Activated CD4-positive, alpha-beta T cell treated with anti-CD3 and anti-CD28 coated beads for 4 hours (primary cell): ENCODE results near the gene RSRC1.
A peak's percentile ranks its signal among the peaks of the same experiment; 100 is the strongest.

Source experiments
- DNase-seq, 2 donors: peaks; one replicate each; pipeline ENCODE4 v3.0.0-alpha.2; 2020

Gene RSRC1

DNA sequence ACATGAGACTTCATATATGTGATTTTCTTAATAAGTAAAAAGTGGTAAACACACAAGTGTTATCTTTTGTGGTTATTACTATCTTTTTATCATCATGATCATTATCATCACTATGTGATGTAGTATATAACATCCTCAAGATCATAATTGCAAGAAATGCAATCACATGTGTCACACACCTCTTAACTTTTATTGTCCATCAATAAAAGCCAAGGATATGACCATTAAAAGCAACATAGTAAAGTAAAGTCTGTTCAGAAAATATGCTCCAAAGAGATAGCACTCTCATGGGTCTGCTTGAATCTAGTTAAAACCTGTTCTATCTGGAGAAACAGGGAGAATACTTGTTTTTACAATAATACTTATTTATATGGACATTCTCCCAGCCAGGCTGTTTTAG is 308.1 kb downstream of the RSRC1 start:
- DNase-seq = no peak

DNA sequence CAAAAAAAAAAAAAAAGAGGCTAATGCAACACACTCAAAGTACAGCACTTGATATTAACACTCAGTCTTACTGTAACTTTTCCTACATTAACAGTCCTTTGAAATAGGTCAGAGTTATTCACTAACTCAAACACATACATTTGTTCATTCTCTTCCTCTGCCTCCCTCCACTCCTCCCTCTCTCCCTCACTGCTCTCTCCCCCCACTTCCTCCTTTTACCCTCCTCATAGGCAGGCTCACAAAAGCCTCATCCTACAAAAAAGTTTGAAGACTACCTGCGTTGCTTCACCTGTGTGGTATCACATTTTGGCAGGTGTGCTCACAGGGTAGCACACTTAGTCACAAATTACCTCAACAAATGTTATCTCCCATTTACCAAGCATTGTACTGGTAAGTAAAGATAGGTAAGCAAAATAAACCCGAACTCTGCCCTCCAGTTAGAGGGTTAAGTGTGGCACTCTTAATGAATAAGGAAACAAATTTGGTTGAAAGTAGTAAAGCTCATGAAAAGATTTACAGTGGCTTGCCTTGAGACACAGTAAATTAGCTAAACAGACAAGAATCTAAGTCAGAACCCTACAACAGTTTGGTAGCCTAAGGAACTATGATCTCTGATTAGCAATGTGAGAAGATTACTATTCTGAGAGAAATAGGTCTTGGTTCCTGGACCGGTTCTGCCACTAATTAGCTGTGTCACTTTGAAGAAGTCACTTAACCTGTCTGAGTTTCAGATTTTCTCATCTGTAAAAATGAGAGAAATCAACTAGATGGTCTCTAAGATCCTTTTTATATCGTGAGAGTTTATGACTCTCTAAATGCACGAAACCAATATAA is 310.1 kb downstream of the RSRC1 start:
- no peak for DNase-seq

DNA sequence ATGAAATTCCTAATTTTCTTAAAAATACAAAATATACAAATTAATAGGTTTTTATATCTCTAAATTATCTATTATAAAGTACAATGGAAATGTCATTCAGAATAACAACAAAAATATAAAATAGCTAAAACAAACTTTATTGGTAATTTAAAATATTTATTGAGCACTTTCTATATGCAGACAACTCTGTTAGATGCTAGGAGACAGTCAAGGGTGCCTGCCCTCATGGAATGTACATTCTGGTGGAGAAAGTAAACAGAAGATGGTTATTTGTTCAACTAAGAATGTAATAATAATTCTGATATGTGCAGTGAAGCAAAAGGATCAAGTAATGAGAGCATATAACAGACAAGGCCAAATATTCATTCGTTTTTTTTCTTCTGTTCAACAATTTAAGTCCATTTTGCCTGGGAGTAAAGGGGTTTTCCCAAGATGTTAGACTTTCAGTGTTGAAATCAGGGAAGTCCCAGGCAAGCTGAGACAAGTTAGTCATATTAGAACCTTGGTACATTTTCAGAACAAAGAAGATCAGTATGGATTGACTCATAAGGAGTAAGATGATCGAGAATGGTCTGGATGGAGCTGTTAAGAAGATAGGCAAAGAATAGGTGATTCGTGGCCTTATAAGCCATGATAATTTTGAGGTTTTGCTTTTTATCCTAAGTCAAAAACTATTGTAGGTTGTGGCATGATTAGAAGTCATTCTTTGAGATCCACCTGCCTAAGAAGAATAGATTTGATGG is 310.9 kb downstream of the RSRC1 start:
- DNase-seq = no peak

DNA sequence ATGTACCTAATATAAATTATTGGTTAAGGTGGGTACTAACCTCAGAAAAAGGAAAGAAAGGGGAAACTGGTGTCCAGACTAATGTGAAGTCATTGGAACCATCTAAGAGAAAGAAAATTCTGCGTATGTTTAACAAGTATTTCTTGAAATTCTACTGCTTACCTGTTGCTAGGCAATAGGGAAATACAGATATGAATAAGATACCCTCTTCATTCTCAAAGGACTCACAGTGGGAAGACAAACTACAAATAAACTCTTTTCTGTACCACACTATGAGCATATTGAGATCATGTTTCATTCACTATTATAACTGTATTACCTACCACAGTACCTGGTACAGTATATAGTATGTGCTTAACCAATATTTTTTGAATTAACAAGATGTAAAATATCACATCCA is 320.6 kb downstream of the RSRC1 start:
- DNase-seq = no peak

DNA sequence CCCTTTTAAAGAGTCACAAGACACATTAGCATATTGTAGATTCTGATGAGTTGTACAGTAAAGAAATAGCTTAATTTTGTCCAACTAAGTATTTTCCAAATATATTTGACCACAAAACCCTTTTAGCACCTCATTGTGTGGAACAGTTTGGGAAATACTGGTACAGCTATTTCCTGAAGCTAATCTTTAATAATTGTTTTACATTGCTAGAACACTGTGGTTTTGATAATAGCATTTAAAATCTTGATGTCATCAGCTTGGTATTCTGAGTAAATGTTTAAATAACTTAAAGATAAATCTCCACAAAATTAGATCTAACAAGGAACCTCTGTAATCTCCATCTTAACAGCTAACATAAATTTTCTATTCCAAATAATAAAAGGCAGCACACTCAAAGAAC is 321.1 kb downstream of the RSRC1 start:
- no peak for DNase-seq

DNA sequence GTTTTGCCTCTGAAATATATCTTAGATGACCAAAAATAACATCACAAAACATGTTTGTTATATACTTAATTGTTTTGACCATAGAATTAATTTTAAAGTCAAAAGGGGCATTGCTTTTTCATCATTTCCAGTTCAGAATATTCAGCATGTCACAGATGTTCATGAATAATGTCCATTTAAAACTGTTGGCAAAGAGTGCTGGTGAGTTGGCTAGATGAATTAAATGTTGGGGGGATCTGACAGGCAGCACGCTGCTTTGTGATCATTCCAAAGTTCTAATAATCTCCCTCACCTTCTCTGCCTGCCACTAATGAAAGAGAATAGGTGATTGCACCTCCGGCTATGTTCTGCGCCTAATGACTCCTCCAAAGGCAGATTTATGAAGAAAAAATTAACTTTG is 321.9 kb downstream of the RSRC1 start:
- no peak for DNase-seq

DNA sequence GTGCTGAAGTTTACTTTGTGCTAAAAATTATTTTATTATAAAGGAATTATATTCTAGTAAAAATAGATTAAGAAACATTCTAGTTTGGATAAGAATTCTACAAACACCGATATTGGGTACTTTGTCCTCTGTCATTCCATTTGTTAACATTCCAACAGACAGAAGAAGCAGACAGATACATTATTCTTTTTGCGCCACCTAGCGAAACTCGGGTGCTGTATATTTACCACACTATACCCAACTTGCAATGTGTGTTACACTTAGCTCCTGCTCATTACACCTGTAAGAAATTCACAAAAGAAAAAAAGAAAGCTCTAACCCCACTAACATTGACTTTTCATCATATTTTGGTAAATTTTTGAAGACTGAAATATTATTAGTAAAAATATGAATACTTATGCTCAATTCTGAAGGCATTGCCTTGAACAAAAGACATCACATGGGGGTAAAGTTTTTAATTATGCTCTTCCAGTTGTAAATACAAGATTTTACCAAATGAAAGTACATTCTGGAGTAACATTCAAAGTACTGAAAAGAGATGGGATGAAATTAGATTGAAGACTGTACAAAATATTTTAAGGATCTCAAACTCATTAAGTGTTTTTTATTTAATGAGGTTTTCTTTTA is 324.6 kb downstream of the RSRC1 start:
- DNase-seq = peak; percentile 1 to 21

DNA sequence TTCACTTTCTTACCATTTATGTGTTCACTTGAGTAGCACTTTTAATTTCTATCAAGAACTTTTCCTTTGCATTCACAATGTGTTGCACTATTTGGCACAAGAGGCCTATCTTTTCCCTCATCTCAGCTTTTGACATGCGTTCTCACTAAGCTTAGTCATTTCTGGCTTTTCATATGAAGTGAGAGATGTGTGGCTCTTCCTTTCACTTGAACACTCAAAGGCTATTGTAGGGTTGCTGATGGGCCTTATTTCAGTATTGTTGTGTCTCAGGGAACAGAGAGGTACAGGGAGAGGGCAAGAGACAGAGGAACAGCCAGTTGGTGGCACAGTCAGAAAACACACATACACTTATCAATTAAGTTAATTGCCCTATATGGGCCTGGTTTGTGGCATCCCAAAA is 333.7 kb downstream of the RSRC1 start:
- DNase-seq = no peak

DNA sequence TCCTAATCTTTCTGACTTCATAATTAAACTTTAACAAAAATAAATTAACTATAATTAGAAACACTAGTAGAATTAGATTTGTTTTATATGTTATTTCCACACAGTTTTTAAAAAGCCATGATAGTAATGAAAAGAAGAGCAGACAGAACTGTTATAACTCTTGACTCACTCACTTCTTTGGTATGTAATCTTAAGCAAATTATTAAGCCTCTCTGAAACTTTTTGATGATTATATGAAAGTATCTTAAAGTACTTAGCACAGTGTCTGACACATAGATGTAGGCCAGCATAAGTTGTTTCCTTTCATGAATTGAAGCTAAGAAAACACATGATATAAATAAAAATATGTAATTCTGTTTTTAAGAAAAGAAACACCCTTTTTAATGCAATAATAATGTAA is 337.5 kb downstream of the RSRC1 start:
- no peak for DNase-seq

DNA sequence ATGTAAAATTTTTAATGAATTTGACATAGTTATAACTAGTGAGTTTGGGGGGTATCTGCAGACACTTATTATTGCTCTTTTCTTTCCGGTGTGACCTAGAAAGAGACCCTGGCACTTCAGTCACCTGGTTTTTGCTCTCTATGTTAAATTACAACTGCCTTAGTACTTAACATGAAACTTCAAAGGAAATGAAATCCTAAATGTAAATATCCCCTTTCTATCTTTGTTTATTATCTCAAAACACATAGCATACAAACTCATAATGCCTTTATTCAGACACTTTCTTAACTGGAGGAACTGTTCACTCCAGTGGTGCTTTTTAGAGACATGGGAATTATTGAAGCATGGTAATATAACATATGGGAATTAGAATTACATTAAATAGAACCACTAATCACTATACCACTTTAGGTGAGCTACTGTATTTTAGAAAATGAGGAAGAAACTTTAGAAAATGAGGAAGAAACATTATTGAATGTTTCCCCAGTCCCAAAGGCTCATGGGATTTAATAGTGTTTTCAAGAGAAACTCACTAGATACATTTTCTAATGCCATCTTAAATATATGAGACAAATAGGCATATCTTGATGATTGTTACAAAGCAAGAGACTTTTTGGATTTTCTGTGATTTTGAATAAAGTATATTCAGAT is 341.6 kb downstream of the RSRC1 start:
- no peak for DNase-seq

DNA sequence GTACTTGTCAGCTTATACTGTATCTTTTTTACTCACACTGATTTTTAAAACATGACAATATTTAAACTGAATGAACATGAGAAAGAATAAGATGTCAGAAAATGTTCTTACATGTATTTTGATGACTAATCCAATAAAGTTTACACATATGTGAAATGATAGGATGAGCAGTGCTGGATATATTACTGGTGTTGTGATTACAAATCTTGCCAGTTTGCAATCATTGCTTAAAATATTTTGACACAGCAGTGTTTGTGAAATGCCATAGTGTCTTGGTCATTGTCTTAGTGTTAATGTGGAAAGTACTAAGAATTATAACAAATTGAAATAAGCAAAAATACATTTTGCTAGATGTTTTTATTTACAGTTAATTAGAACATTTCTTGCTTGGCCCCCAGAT is 342.4 kb downstream of the RSRC1 start:
- DNase-seq = no peak

DNA sequence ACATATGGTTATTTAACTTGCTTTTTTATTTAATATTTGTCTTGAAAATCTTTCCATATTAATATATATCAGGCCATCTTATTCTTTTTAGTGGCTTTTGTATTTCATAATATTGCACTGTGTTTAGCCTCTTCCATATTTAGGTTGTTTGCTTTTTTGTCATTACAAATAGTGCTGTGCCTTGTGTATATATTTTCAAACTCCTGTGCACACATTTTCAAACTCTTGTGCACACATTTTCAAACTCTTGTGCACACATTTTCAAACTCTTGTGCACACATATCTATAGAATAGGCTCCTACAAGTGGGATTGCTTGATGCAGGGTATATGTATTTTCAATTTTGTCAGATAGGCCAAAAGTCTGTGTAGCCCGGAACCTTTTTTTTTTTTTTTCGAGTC is 343.1 kb downstream of the RSRC1 start:
- no peak for DNase-seq

DNA sequence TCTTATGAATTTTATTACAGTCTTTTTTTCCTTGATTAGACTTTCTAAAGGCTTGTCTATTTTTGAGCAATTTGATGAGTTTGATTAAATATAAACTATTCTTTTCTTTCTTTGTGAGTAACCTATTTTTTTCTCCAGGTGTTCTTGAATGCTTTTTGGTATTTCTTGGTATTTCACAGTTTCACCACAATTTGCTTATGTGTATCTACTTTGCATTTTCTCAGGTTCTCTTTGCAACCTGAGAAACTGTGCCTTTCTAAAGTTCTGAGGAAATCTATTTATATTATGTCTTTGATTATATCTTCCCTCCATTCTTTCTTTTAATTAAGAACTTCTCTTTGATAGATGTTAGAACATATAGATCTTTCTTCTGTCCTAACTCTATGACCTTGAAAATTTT is 344.0 kb downstream of the RSRC1 start:
- no peak for DNase-seq

DNA sequence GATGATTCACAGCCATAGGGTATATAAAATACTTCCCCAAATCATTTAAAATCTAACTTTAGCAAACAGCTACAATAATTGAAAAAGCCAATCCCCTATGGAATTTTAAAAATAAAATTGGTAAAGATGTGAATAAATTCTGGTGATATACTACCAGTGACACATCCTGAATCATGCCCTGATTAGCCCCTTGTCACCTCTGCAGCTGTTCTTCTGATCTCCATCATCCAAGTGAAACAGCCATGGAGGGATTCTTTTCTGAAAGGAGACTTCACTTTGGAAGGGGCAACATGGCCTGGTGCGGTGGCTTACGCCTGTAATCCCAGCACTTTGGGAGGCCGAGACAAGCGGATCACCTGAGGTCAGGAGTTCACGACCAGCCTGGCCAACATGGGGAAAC is 345.5 kb downstream of the RSRC1 start:
- DNase-seq = no peak

DNA sequence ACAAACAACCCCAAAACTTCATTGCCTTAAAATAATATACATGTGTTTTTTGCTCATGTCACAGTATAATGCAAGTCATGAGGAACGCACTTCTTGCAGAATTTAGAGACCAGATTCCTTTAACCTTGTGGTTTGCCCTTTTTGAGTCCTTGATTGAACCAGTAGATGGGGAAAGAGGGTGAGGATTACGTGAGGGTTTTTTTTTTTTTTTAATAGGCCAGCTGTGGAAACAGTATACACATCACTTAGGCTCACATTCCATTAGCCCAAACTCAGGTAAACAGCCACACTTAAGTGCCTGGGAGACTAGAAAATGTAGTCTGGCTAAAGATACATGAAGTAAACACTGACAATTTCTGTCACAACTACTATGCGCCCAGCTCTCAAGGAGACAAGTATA is 346.2 kb downstream of the RSRC1 start:
- DNase-seq = no peak

DNA sequence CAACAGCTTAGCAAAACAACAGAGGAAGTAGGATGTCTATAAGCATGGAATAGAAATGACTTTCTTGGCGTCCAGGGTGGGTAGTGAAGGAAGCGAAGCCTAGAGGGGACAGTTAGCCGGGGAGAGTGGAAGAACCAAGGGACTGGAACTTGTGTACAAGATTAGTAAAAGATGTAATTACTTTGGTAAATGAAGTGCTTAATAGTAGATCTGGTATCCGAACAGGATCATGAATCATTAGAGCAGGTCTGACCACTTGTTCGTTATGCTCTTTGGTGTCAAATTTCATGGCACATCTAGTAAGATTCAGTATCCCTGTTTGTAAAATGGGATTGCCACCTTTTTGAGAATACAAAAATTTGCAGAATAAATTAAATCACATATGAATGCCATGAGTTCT is 348.6 kb downstream of the RSRC1 start:
- DNase-seq = no peak

DNA sequence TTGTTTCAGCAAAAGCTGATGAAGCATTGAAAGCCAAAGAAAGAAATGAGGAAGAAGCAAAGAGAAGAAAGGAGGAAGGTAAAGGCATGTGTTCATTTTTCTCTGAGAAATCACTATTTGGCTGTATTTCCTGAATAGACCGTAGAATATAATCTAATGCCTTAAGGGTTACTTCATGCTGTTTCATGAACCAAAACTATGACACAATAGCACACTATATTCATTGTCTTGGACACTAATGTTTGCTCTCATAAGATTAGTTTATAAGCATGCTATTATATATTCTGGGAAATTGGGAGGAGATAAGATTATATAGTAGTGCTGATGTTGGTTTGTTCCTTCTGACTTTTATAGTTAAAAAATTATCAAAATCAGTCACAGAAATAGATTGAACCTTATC is 351.0 kb downstream of the RSRC1 start:
- DNase-seq = no peak

DNA sequence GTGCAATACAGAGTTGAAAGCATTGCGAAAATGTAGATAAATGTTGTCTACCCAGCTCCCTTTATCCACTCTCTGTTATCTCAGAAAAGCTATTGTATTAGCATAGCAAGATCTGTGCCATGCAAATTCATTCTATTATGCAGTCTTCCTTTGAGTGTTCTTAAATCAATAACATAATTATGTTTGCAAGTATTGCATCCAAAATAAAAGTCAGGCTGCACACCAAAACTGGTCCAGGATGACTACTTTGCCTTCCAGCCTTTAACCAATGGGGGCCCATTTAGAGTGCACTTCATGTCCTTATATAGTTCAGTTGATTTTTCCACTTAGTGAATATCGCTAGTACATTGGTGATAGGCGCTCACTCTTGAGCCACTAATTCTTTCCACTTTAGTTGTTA is 353.7 kb downstream of the RSRC1 start:
- DNase-seq = no peak

DNA sequence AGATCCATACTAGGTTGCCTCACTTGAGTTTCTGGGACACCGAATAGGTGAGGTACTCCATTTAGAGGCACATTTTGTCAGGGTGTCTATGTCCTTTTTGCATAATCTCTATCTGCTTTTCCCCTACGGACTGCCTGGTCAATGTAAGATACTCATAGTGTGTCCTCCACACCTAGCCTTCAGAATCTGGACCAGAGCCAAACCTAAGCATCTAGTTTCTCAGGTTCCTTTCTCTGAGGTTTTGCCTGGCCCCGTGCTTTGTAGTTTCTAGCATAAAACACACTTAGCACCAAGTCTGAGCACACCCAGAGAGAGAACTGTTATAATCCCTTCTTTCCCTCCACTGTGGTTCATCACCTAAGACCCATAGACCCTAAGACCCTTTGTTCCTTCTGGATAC is 355.2 kb downstream of the RSRC1 start:
- no peak for DNase-seq

DNA sequence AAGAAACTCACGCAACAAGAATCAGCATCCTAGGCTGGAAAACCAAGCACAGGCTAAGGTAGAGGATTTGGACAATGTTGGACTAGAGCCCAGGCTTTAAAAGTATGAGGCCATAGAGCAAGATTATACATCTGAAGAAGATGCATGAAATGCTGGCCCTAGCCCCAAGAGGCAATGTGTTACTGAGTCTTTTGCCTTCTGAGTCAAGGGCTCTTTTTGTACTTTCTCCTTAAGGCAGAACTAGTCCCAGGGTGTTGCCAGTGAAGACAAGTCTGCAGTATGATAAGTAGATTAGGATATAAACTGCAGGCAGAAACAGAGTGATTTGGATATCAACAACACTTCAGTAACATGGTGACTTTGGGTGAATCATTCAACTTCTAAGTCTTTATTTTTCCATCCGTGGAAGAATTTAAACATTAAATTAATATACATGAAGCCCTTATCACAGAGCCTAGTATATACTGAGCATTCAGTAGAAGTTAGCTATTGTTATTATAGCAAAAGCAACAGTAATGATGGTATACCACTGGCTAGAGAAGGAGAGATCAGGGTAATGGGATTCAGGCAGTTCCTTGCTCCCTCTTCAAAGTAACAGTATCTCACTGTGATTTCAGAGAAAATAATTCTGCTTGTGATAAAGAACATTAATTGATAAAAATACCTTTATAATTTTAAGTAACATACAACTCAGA is 361.2 kb downstream of the RSRC1 start:
- no peak for DNase-seq

DNA sequence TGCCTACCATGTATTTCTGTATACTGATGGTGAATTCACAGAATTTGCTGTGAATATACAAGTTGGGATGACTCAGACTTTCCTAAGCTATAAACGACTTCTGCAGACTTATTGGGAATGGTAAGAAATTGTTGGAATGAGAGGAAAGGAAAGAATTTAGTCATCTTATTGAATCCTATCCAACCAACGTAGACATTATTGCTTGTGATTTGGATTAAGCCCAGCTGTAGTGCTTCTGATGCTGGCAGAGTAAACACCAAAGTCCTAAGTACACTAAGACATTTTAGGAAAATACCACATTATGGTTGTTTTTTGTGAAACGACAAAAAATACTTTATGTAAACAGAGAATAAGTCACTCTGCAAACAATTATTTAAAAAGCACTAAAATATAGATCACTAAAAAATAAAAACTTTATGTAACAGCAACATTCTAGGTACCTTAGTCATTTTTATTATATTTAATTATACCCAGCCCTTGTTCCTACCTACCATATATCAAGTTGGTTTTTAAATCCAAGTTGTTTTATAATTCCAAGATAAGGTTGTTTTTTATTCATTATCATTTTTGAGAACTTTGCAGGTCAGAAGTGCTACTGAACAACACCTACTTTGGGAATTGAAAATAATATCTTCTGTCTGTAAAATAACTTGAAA is 361.9 kb downstream of the RSRC1 start:
- no peak for DNase-seq

DNA sequence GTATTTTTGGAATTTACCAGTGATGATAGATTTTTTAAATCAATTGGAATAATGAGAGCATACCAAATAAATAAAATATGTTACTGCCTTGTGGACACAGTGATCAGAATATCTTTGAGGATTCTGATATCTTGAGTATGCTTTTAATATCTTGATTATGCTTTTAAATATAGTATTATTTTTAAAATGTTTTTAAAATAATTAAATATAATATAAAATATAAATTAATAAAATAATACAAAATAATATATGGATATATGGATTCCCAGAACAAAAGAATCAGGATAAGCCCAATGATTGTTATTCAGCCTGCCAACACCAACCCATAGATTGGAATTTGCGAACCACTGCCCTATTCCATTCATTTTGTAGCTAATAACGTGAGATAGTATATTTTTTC is 369.2 kb downstream of the RSRC1 start:
- no peak for DNase-seq
